ENCODE results near the gene FARP1. TPM values are rescaled to one million over a fixed set of nuclear protein-coding genes. Genes with fewer than 3 reads are reported as not detected.
"Not testable (repeated sequence)": the region's sequence is repeated elsewhere in the genome, so short reads cannot be mapped to it uniquely, and the experiment has no call there.

The FARP1 gene
- total RNA-seq, 2 experiments from 2014 or later, result 0.55 to 1.9 TPM

- Mint-ChIP-seq H3K27ac (no peak overlapping the region), H3K9me3 (no peaks in the 10 kb centered on the region), H3K27me3 (no peaks in the 10 kb centered on the region), H3K36me3 (no peaks in the 10 kb centered on the region), H3K4me3 (no peak overlapping the region), H3K4me1 (no peaks in the 10 kb centered on the region)
- DNase-seq (no peak), ATAC-seq (ENCODE audit: low read depth) (no peak)
- POLR2A ChIA-PET, result no interaction called here
Measured at GRCh38 chr13:98366010-98366409, 223.1 kb downstream of the FARP1 start.

GRCh38 chr13:98366443-98366842 lies 223.5 kb downstream of the FARP1 start:
- DNase-seq (no peak), ATAC-seq (ENCODE audit: low read depth) (no peak)
- Mint-ChIP-seq H3K27me3 (no peaks in the 10 kb centered on the region), H3K9me3 (no peaks in the 10 kb centered on the region), H3K27ac (no peak overlapping the region), H3K36me3 (no peaks in the 10 kb centered on the region), H3K4me1 (no peaks in the 10 kb centered on the region), H3K4me3 (no peak overlapping the region)
- POLR2A ChIA-PET, result no interaction called here

GRCh38 chr13:98366959-98367358 lies 224.1 kb downstream of the FARP1 start:
- Mint-ChIP-seq H3K27ac (no peak overlapping the region), H3K4me3 (no peak overlapping the region), H3K36me3 (no peaks in the 10 kb centered on the region), H3K9me3 (no peaks in the 10 kb centered on the region), H3K27me3 (no peaks in the 10 kb centered on the region), H3K4me1 (no peaks in the 10 kb centered on the region)
- DNase-seq, result no peak
- POLR2A ChIA-PET, result no interaction called here
- no peak for ATAC-seq (ENCODE audit: low read depth)

- no peak overlapping the region for H3K27ac Mint-ChIP-seq
- DNase-seq, result no peak
- no peaks in the 10 kb centered on the region for H3K27me3 Mint-ChIP-seq
- POLR2A ChIA-PET, result no interaction called here
- H3K9me3 Mint-ChIP-seq, result no peaks in the 10 kb centered on the region
- no peak for ATAC-seq (ENCODE audit: low read depth)
- H3K4me3 Mint-ChIP-seq, result no peak overlapping the region
- no peaks in the 10 kb centered on the region for H3K4me1 Mint-ChIP-seq
- no peaks in the 10 kb centered on the region for H3K36me3 Mint-ChIP-seq
Measured at GRCh38 chr13:98368019-98368418, 225.1 kb downstream of the FARP1 start.

GRCh38 chr13:98369520-98369919 lies 226.6 kb downstream of the FARP1 start:
- H3K27ac Mint-ChIP-seq; H3K9me3 Mint-ChIP-seq; H3K36me3 Mint-ChIP-seq; DNase-seq; H3K4me1 Mint-ChIP-seq; POLR2A ChIA-PET; H3K27me3 Mint-ChIP-seq; H3K4me3 Mint-ChIP-seq; ATAC-seq (ENCODE audit: low read depth): not testable (repeated sequence)

GRCh38 chr13:98370261-98370660 lies 227.4 kb downstream of the FARP1 start:
- ATAC-seq (ENCODE audit: low read depth), result no peak

GRCh38 chr13:98370806-98371515 lies 228.1 kb downstream of the FARP1 start:
- H3K36me3 Mint-ChIP-seq, result no peaks in the 10 kb centered on the region
- no peak overlapping the region for H3K4me3 Mint-ChIP-seq
- ATAC-seq (ENCODE audit: low read depth), result no peak
- POLR2A ChIA-PET, result no interaction called here
- no peak for DNase-seq
- no peaks in the 10 kb centered on the region for H3K4me1 Mint-ChIP-seq
- no peaks in the 10 kb centered on the region for H3K27me3 Mint-ChIP-seq
- no peak overlapping the region for H3K27ac Mint-ChIP-seq
- H3K9me3 Mint-ChIP-seq, result peaks cover 1% of the 10 kb centered on the region

More at GRCh38 chr13:98370261-98370660, 227.4 kb downstream of the FARP1 start:
- POLR2A ChIA-PET, result no interaction called here
- no peak for DNase-seq
- H3K36me3 Mint-ChIP-seq, result no peaks in the 10 kb centered on the region
- no peak overlapping the region for H3K27ac Mint-ChIP-seq
- no peaks in the 10 kb centered on the region for H3K27me3 Mint-ChIP-seq
- H3K9me3 Mint-ChIP-seq, result peaks cover 1% of the 10 kb centered on the region
- no peak overlapping the region for H3K4me3 Mint-ChIP-seq
- no peaks in the 10 kb centered on the region for H3K4me1 Mint-ChIP-seq

GRCh38 chr13:98371516-98372023 lies 228.7 kb downstream of the FARP1 start:
- ATAC-seq (ENCODE audit: low read depth) (no peak), DNase-seq (no peak)
- POLR2A ChIA-PET, result no interaction called here
- H3K4me1 Mint-ChIP-seq, result no peaks in the 10 kb centered on the region
- no peaks in the 10 kb centered on the region for H3K36me3 Mint-ChIP-seq
- no peak overlapping the region for H3K4me3 Mint-ChIP-seq
- peaks cover 6% of the 10 kb centered on the region for H3K9me3 Mint-ChIP-seq
- no peak overlapping the region for H3K27ac Mint-ChIP-seq
- no peaks in the 10 kb centered on the region for H3K27me3 Mint-ChIP-seq

GRCh38 chr13:98372876-98373275 lies 230.0 kb downstream of the FARP1 start:
- DNase-seq (no peak), ATAC-seq (ENCODE audit: low read depth) (no peak)
- H3K27ac Mint-ChIP-seq, result no peak overlapping the region
- H3K36me3 Mint-ChIP-seq, result no peaks in the 10 kb centered on the region
- H3K4me1 Mint-ChIP-seq, result no peaks in the 10 kb centered on the region
- no peaks in the 10 kb centered on the region for H3K27me3 Mint-ChIP-seq
- POLR2A ChIA-PET, result no interaction called here
- H3K9me3 Mint-ChIP-seq, result peaks cover 6% of the 10 kb centered on the region
- H3K4me3 Mint-ChIP-seq, result no peak overlapping the region

- H3K4me3 Mint-ChIP-seq, result no peak overlapping the region
- POLR2A ChIA-PET, result no interaction called here
- no peak overlapping the region for H3K27ac Mint-ChIP-seq
- no peak for ATAC-seq (ENCODE audit: low read depth)
- H3K27me3 Mint-ChIP-seq, result no peaks in the 10 kb centered on the region
- DNase-seq, result no peak
- peaks cover 6% of the 10 kb centered on the region for H3K9me3 Mint-ChIP-seq
- H3K4me1 Mint-ChIP-seq, result no peaks in the 10 kb centered on the region
- H3K36me3 Mint-ChIP-seq, result no peaks in the 10 kb centered on the region
Measured at GRCh38 chr13:98374750-98375149, 231.9 kb downstream of the FARP1 start.

- H3K4me3 Mint-ChIP-seq, result no peak overlapping the region
- H3K4me1 Mint-ChIP-seq, result no peaks in the 10 kb centered on the region
- H3K36me3 Mint-ChIP-seq, result no peaks in the 10 kb centered on the region
- peaks cover 3% of the 10 kb centered on the region for H3K27me3 Mint-ChIP-seq
- H3K9me3 Mint-ChIP-seq, result peaks cover 6% of the 10 kb centered on the region
- DNase-seq, result no peak
- no peak overlapping the region for H3K27ac Mint-ChIP-seq
- POLR2A ChIA-PET, result no interaction called here
- ATAC-seq (ENCODE audit: low read depth), result no peak
Measured at GRCh38 chr13:98377635-98378378, 234.9 kb downstream of the FARP1 start.

GRCh38 chr13:98384739-98385138 lies 241.8 kb downstream of the FARP1 start:
- no peak for ATAC-seq (ENCODE audit: low read depth)
- POLR2A ChIA-PET, result no interaction called here
- no peaks in the 10 kb centered on the region for H3K36me3 Mint-ChIP-seq
- H3K27me3 Mint-ChIP-seq, result peaks cover 18% of the 10 kb centered on the region
- H3K9me3 Mint-ChIP-seq, result no peaks in the 10 kb centered on the region
- H3K4me1 Mint-ChIP-seq, result no peaks in the 10 kb centered on the region
- no peak for DNase-seq
- no peak overlapping the region for H3K27ac Mint-ChIP-seq
- H3K4me3 Mint-ChIP-seq, result no peak overlapping the region

GRCh38 chr13:98385606-98386005 lies 242.7 kb downstream of the FARP1 start:
- Mint-ChIP-seq H3K4me1 (no peaks in the 10 kb centered on the region), H3K4me3 (no peak overlapping the region), H3K9me3 (no peaks in the 10 kb centered on the region), H3K36me3 (no peaks in the 10 kb centered on the region), H3K27ac (no peak overlapping the region), H3K27me3 (peaks cover 18% of the 10 kb centered on the region)
- no peak for DNase-seq
- ATAC-seq (ENCODE audit: low read depth), result no peak
- POLR2A ChIA-PET, result no interaction called here

- POLR2A ChIA-PET, result no interaction called here
- Mint-ChIP-seq H3K36me3 (no peaks in the 10 kb centered on the region), H3K27ac (no peak overlapping the region), H3K9me3 (no peaks in the 10 kb centered on the region), H3K27me3 (peaks cover 18% of the 10 kb centered on the region), H3K4me3 (no peak overlapping the region), H3K4me1 (no peaks in the 10 kb centered on the region)
- ATAC-seq (ENCODE audit: low read depth) (no peak), DNase-seq (no peak)
Measured at GRCh38 chr13:98386637-98387036, 243.7 kb downstream of the FARP1 start.
